ENCODE data around the gene CD209. TPM values are rescaled to one million over a fixed set of nuclear protein-coding genes. Genes with fewer than 3 reads are reported as not detected.

The CD209 gene
- total and polyA plus RNA-seq, 9 of the 15 experiments (the other 6 are each of a cell fraction or from before 2014, with no cell fraction given) = 0.01 TPM; not detected in 8

- ChIA-PET POLR2A (interaction anchor here (0.6 kb wide), 1 partner anchor 429 kb away, joined by 4 read pairs; no protein-coding TSS in a partner anchor), CTCF (ENCODE audit: low intra/inter-chr PET ratio) (no interaction called here)
- no peak overlapping the region for H3K27ac ChIP-seq (ENCODE audit: extremely low read depth, low read depth, low read length)
- in situ Hi-C loops (cut with MboI) = no loop called here
- 0 out of 2 replicates have a peak, but pooled peaks cover 4% of the 10 kb centered on the region for H4K20me1 ChIP-seq (replicated peaks; ENCODE audit: control insufficient read depth, insufficient read depth, low read length)
- intact Hi-C loops (cut with micrococcal nuclease) = no loop called here
- peaks cover 0 to 11% of the 10 kb centered on the region in 2 experiments; a peak in 3 of 5 replicates for H3K27me3 ChIP-seq (ENCODE audit: control insufficient read depth in 2 of 2, insufficient read depth in 2 of 2, low read length in 2 of 2)
- no peak for ATAC-seq
- DNase-seq (ENCODE audit: extremely low read depth in 1 of 4, low spot score in 3 of 4) = no peak
- FAIRE-seq = no peak
- H3K36me3 ChIP-seq (ENCODE audit: control insufficient read depth, insufficient read depth, low read length) = no peaks in the 10 kb centered on the region
- no TSS peak for BruUV-seq (replicated peaks)
- no peaks in the 10 kb centered on the region for H3K79me2 ChIP-seq (ENCODE audit: control insufficient read depth, insufficient read depth, low read length)
- H3K4me3 ChIP-seq = no peak overlapping the region
- H3K4me1 ChIP-seq (replicated peaks in 1 of 2; ENCODE audit: control insufficient read depth in 2 of 2, insufficient read depth in 2 of 2, low read length in 2 of 2) = no peaks in the 10 kb centered on the region; a peak in 1 of 5 replicates
- no peak overlapping the region for H2AFZ ChIP-seq (ENCODE audit: low read depth, low read length)
- no peak overlapping the region for H3K4me2 ChIP-seq (ENCODE audit: insufficient read depth, low read length)
- no peak overlapping the region for H3K9ac ChIP-seq (ENCODE audit: insufficient read depth in 1 of 2, low read depth in 2 of 2, low read length in 2 of 2)
- H3K9me1 ChIP-seq (ENCODE audit: control insufficient read depth, insufficient read depth, low read length) = no peaks in the 10 kb centered on the region
- TF ChIP-seq ZNF512 (tag; IDR thresholded peaks at IDR 0.05) (peak; percentile 65), ZC3H8 (IDR thresholded peaks at IDR 0.05) (no peak)
- H3K9me3 ChIP-seq (replicated peaks; ENCODE audit: control insufficient read depth, insufficient read depth, low read depth, low read length) = no peaks in the 10 kb centered on the region
- 23% methylated on average over 5 of the region's 5 CpGs for WGBS (ENCODE audit: insufficient coverage, low coverage, missing lambda C conversion rate)
Observed at GRCh38 chr19:7710616-7711015, 36.7 kb downstream of the CD209 start.

DNA sequence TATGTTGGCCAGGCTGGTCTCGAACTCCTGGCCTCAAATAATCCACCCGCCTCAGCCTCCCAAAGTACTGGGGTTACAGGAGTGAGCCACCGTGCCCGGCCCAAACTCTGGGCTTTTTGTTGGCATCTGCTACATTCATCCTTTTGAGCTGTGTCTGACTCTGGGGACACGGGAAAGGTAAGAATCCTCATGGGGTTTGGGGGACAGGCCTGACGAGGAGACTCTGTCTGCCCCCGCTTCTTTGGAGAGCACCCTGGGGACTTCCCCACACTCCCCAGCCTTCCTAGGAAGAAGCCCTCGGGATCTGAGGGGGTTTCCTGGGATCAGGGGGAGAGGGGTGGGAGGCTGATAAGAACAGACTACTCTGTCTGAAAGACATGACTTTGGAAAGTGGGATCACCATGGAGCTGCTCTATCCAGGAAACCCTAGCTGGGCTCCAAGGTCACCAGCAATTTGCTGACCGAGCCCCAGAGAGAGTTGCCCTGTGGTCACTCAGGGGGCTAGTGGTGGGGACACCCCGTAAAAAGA, 37.3 kb downstream of the CD209 start:
- FAIRE-seq (no peak), ATAC-seq (no peak), DNase-seq (ENCODE audit: extremely low read depth in 1 of 4, low spot score in 3 of 4) (no peak)
- Histone ChIP-seq H3K27ac (ENCODE audit: extremely low read depth, low read depth, low read length) (no peak overlapping the region), H3K4me1 (replicated peaks in 1 of 2; ENCODE audit: control insufficient read depth in 2 of 2, insufficient read depth in 2 of 2, low read length in 2 of 2) (no peaks in the 10 kb centered on the region; a peak in 1 of 5 replicates), H3K79me2 (ENCODE audit: control insufficient read depth, insufficient read depth, low read length) (no peaks in the 10 kb centered on the region), H2AFZ (ENCODE audit: low read depth, low read length) (no peak overlapping the region), H3K9me3 (replicated peaks; ENCODE audit: control insufficient read depth, insufficient read depth, low read depth, low read length) (no peaks in the 10 kb centered on the region), H3K9me1 (ENCODE audit: control insufficient read depth, insufficient read depth, low read length) (no peaks in the 10 kb centered on the region), H3K4me3 (no peak overlapping the region), H3K9ac (ENCODE audit: insufficient read depth in 1 of 2, low read depth in 2 of 2, low read length in 2 of 2) (no peak overlapping the region), H3K27me3 (ENCODE audit: control insufficient read depth in 2 of 2, insufficient read depth in 2 of 2, low read length in 2 of 2) (peaks cover 0 to 11% of the 10 kb centered on the region in 2 experiments; a peak in 3 of 5 replicates), H3K4me2 (ENCODE audit: insufficient read depth, low read length) (no peak overlapping the region), H3K36me3 (ENCODE audit: control insufficient read depth, insufficient read depth, low read length) (no peaks in the 10 kb centered on the region), H4K20me1 (replicated peaks; ENCODE audit: control insufficient read depth, insufficient read depth, low read length) (0 out of 2 replicates have a peak, but pooled peaks cover 4% of the 10 kb centered on the region)
- WGBS (ENCODE audit: insufficient coverage, low coverage, missing lambda C conversion rate) = 2% methylated on average over 9 of the region's 10 CpGs
- BruUV-seq (replicated peaks) = no TSS peak
- ChIA-PET CTCF (ENCODE audit: low intra/inter-chr PET ratio) (no interaction called here), POLR2A (no interaction called here)
- no peak for TF ChIP-seq COPS2 (conservative IDR thresholded peaks at IDR 0.05)
- intact Hi-C loops (cut with micrococcal nuclease) (no loop called here), in situ Hi-C loops (cut with MboI) (no loop called here)

All from K562 (cell line).